B cell (primary cell): ENCODE measurements around the gene TSPAN15. TPM values are rescaled to one million over a fixed set of nuclear protein-coding genes. Genes with fewer than 3 reads are reported as not detected.

Source experiments
- ATAC-seq: fragments of 200-7000 bp; cut with Tn5 transposase; one replicate; pipeline ENCODE4 v1.10.0; 2021; ENCODE audit warnings: low read depth, mild to moderate bottlenecking, moderate number of reproducible peaks, moderate library complexity
- CTCF ChIA-PET: fragments of 350-600 bp; sonication (Branson Sonifier 250); formaldehyde crosslinking; loops from one replicate; lab custom pipeline; 2021; ENCODE audit warnings: antibody characterized with exemption, inconsistent platforms; lab: Charles Lee
- POLR2A ChIA-PET: fragments of 350-600 bp; sonication (Branson Sonifier 250); formaldehyde crosslinking; loops from one replicate; lab custom pipeline; 2021; ENCODE audit warnings: antibody characterized with exemption; lab: Charles Lee
- DNase-seq: peaks from one replicate; pipeline ENCODE4 v3.0.0; 2013
- H2AFZ ChIP-seq: 2 replicates; pipeline ENCODE4 v1.6.1; 2012; ENCODE audit warnings: mild to moderate bottlenecking, low read depth, low read length; ENCODE audit not compliant: insufficient read depth, poor library complexity, severe bottlenecking
- H3K27ac ChIP-seq, 2 donors: 1 replicate in 1 of 2; 2 replicates in 1 of 2; pipeline ENCODE4 v1.5.1; 2012 to 2013; ENCODE audit warnings: low read length in 2 of 2, mild to moderate bottlenecking in 2 of 2, moderate library complexity in 1 of 2
- H3K27me3 ChIP-seq, 4 experiments: fragments of 200-600 bp in 1 of 4; sonication (generic) in 1 of 4; replicated peaks in 1 of 4; 1 replicate in 2 of 4; 2 replicates in 2 of 4; pipeline versions ENCODE4 v1.6.1 to v1.7.0; 2013 to 2016; ENCODE audit warnings: low read length in 3 of 4, mild to moderate bottlenecking in 2 of 4, mixed read lengths in 1 of 4, moderate library complexity in 1 of 4; ENCODE audit not compliant: insufficient read depth in 4 of 4, control insufficient read depth in 3 of 4; ENCODE audit errors: control extremely low read depth in 1 of 4
- H3K36me3 ChIP-seq, 2 experiments: replicated peaks in 1 of 2; 1 replicate in 1 of 2; 2 replicates in 1 of 2; pipeline versions ENCODE4 v1.6.1 to v1.7.1; 2013; ENCODE audit warnings: low read length in 1 of 2; ENCODE audit not compliant: insufficient read depth in 2 of 2, control insufficient read depth in 1 of 2; ENCODE audit errors: control extremely low read depth in 1 of 2, extremely low read depth in 1 of 2
- H3K4me1 ChIP-seq, 2 donors: fragments of 200-600 bp in 1 of 2; sonication (generic) in 1 of 2; 1 replicate in 1 of 2; 2 replicates in 1 of 2; pipeline versions ENCODE4 v1.5.1 to v1.6.1; 2013 to 2017; ENCODE audit warnings: low read length in 2 of 2; ENCODE audit not compliant: control insufficient read depth in 2 of 2, insufficient read depth in 2 of 2
- H3K4me2 ChIP-seq: replicated peaks from 2 replicates; pipeline ENCODE3; 2012; ENCODE audit warnings: mild to moderate bottlenecking, low read depth, low read length; ENCODE audit not compliant: poor library complexity, severe bottlenecking
- H3K4me3 ChIP-seq, 5 experiments: fragments of 200-600 bp in 1 of 5; sonication (generic) in 1 of 5; 1 replicate in 3 of 5; 2 replicates in 2 of 5; pipeline versions ENCODE4 v1.5.1 to v1.7.0; 2011 to 2016; ENCODE audit warnings: low read length in 4 of 5, mild to moderate bottlenecking in 4 of 5, low read depth in 2 of 5, control low read depth in 1 of 5, moderate library complexity in 1 of 5; ENCODE audit not compliant: insufficient read depth in 1 of 5; ENCODE audit errors: control extremely low read depth in 1 of 5, extremely low read depth in 1 of 5
- H3K79me2 ChIP-seq: fragments of 200-600 bp; sonication (generic); one replicate; pipeline ENCODE4 v1.6.0; 2016; ENCODE audit warnings: low read length; ENCODE audit not compliant: control insufficient read depth, insufficient read depth
- H3K9ac ChIP-seq: fragments of 200-600 bp; sonication (generic); 2 replicates; pipeline ENCODE4 v1.6.1; 2017; ENCODE audit warnings: mild to moderate bottlenecking, low read length, moderate library complexity
- H3K9me3 ChIP-seq, 3 donors: one replicate each; pipeline versions ENCODE4 v1.6.1 to v1.7.1; 2013; ENCODE audit warnings: low read length in 2 of 3; ENCODE audit not compliant: control insufficient read depth in 2 of 3, insufficient read depth in 1 of 3; ENCODE audit errors: control extremely low read depth in 1 of 3
- H4K20me1 ChIP-seq: 2 replicates; pipeline ENCODE4 v1.6.0; 2012; ENCODE audit warnings: mild to moderate bottlenecking, low read length; ENCODE audit not compliant: insufficient read depth, control insufficient read depth, poor library complexity, severe bottlenecking
- H3K27ac Mint-ChIP-seq: one replicate; pipeline ENCODE4 v1.8.0; 2021; ENCODE audit warnings: mixed read lengths
- H3K27me3 Mint-ChIP-seq: one replicate; pipeline ENCODE4 v1.8.0; 2021; ENCODE audit warnings: mixed read lengths
- H3K4me1 Mint-ChIP-seq: one replicate; pipeline ENCODE4 v1.8.0; 2021; ENCODE audit warnings: mixed read lengths
- H3K4me3 Mint-ChIP-seq: one replicate; pipeline ENCODE4 v1.8.0; 2021; ENCODE audit warnings: mixed read lengths
- H3K9me3 Mint-ChIP-seq: one replicate; pipeline ENCODE4 v1.8.0; 2022; ENCODE audit warnings: mixed read lengths; ENCODE audit not compliant: insufficient read depth
- EZH2 ChIP-seq: IDR thresholded peaks from 2 replicates; pipeline ENCODE4 v1.6.1; 2012; ENCODE audit warnings: borderline replicate concordance, low read depth, mild to moderate bottlenecking, moderate library complexity, low read length; ENCODE audit not compliant: insufficient read depth, poor library complexity, severe bottlenecking
- WGBS: methylation state at CpG from one replicate; pipeline ENCODE4 v1.1.5; 2013; ENCODE audit warnings: missing lambda C conversion rate; ENCODE audit not compliant: insufficient coverage; 5-methylcytosine and 5-hydroxymethylcytosine counted together
- intact Hi-C: fragments of 100-400 bp; cut with micrococcal nuclease; formaldehyde crosslinking; loops from one replicate; pipeline ENCODE4 v1.10.0; 2022
- polyA plus RNA-seq: library from polyadenylated mRNA; depleted of rRNA; stranded (reverse); fragments of >200 nt; gene quantifications from 2 replicates; pipeline ENCODE4 v1.2.3, GENCODE V29; 2012
- total RNA-seq, 2 donors: library from RNA; stranded (reverse); fragments of 120-200 nt in 1 of 2; gene quantifications; 1 replicate in 1 of 2; 2 replicates in 1 of 2; pipeline versions ENCODE4 v1.2.3 to v1.2.4, GENCODE V29; 2013 to 2022
- TF ChIP-seq, protein P1 (sequence below): fragments of 200-600 bp; IDR thresholded peaks from one replicate; pipeline ENCODE4 v1.8.0; 2022; ENCODE audit warnings: antibody characterized with exemption, mild to moderate bottlenecking

TSPAN15 gene
- total and polyA plus RNA-seq, 2 donors (not counting 1 experiment from before 2014, with no cell fraction given), result 0.13 to 0.52 TPM

DNA sequence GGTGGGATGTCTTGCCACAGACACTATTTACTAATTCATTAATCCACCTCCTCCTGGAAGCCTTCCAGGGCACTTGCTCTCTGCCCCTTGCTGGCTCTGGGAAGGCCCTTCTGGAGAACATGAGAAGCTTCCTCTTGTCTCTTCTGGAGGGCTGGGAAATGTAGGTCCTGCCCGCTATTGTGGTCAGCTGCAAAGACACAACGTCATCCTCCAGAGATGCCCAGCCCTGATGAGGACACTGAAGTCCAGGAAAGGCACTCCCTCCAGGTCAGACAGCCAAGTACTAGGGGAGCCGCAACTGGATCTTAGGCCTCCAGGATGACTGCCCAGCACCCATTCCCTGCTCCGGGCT lies 24.9 kb upstream of the TSPAN15 start:
- DNase-seq (no peak), ATAC-seq (no peak)
- no peak overlapping the region for H3K9ac ChIP-seq
- POLR2A ChIA-PET, result no interaction called here
- Mint-ChIP-seq H3K9me3 (no peaks in the 10 kb centered on the region), H3K27me3 (peaks cover 12% of the 10 kb centered on the region), H3K27ac (no peak overlapping the region), H3K4me3 (no peak overlapping the region), H3K4me1 (peaks cover 4% of the 10 kb centered on the region)
- no peak overlapping the region for H2AFZ ChIP-seq
- peaks cover 0 to 7% (median 0%) of the 10 kb centered on the region in 4 experiments for H3K27me3 ChIP-seq
- no peaks in the 10 kb centered on the region for H3K9me3 ChIP-seq
- TF ChIP-seq EZH2, result no peak
- TF ChIP-seq, protein P1, sequence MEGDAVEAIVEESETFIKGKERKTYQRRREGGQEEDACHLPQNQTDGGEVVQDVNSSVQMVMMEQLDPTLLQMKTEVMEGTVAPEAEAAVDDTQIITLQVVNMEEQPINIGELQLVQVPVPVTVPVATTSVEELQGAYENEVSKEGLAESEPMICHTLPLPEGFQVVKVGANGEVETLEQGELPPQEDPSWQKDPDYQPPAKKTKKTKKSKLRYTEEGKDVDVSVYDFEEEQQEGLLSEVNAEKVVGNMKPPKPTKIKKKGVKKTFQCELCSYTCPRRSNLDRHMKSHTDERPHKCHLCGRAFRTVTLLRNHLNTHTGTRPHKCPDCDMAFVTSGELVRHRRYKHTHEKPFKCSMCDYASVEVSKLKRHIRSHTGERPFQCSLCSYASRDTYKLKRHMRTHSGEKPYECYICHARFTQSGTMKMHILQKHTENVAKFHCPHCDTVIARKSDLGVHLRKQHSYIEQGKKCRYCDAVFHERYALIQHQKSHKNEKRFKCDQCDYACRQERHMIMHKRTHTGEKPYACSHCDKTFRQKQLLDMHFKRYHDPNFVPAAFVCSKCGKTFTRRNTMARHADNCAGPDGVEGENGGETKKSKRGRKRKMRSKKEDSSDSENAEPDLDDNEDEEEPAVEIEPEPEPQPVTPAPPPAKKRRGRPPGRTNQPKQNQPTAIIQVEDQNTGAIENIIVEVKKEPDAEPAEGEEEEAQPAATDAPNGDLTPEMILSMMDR, result no peak
- H3K79me2 ChIP-seq, result no peaks in the 10 kb centered on the region
- no peak overlapping the region for H3K27ac ChIP-seq
- 98% methylated on average over 4 of the region's 4 CpGs for WGBS
- H3K4me2 ChIP-seq, result no peak overlapping the region
- no peak overlapping the region for H3K4me3 ChIP-seq
- intact Hi-C loops, result no loop called here
- peaks cover 5 to 6% of the 10 kb centered on the region in 2 donors for H3K4me1 ChIP-seq
- H3K36me3 ChIP-seq, result no peaks in the 10 kb centered on the region
- CTCF ChIA-PET, result no interaction called here
- no peaks in the 10 kb centered on the region for H4K20me1 ChIP-seq

DNA sequence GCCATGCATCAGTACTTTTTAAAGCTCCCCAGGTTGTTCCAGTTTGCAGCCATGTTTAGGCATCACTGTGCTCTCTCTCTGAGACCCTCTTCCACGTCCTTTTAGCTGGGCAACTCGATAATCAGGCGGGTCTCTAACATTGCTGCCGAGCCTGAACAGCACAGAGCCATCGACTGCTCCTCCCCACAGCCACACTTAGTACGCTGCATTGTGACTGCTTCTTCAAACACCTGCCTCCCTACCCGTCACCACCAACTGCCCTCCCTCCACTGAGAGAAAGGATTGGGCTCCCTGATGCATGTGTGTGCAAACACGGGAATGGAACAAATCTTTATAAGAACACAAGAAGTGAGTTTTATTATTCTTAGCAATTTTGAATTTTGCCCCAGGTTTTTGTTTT lies 23.1 kb upstream of the TSPAN15 start:
- POLR2A ChIA-PET, result no interaction called here
- no peak overlapping the region for H3K4me3 ChIP-seq
- no peak overlapping the region for H3K27ac ChIP-seq
- CTCF ChIA-PET, result interaction anchor here (0.6 to 1.1 kb wide), 2 partner anchors 80 to 721 kb away, joined by 3 to 4 read pairs; no protein-coding TSS in a partner anchor
- no peak overlapping the region for H2AFZ ChIP-seq
- no peaks in the 10 kb centered on the region for H3K27me3 ChIP-seq
- no peaks in the 10 kb centered on the region for H3K79me2 ChIP-seq
- no peak for ATAC-seq
- peaks cover 5 to 6% of the 10 kb centered on the region in 2 donors for H3K4me1 ChIP-seq
- H3K36me3 ChIP-seq, result no peaks in the 10 kb centered on the region
- 85% methylated on average over 5 of the region's 8 CpGs for WGBS
- no peaks in the 10 kb centered on the region for H4K20me1 ChIP-seq
- intact Hi-C loops, result no loop called here
- Mint-ChIP-seq H3K4me3 (no peak overlapping the region), H3K4me1 (peaks cover 4% of the 10 kb centered on the region), H3K27me3 (peaks cover 6% of the 10 kb centered on the region), H3K9me3 (no peaks in the 10 kb centered on the region), H3K27ac (no peak overlapping the region)
- DNase-seq, result no peak
- H3K4me2 ChIP-seq, result no peak overlapping the region
- no peaks in the 10 kb centered on the region for H3K9me3 ChIP-seq
- TF ChIP-seq, protein P1, result no peak
- TF ChIP-seq EZH2, result no peak
- no peak overlapping the region for H3K9ac ChIP-seq
